ENCODE results near the gene AQP1. TPM values are rescaled to one million over a fixed set of nuclear protein-coding genes. Genes with fewer than 3 reads are reported as not detected.

AQP1 gene
- total RNA-seq, 1 donor from 2014 or later = 3.6 TPM

- DNase-seq (ENCODE audit: low read depth in 2 of 2) = no peak
These were observed 6.3 kb upstream of the AQP1 start for GRCh38 chr7:30905078-30906012.

GRCh38 chr7:30906014-30906413 lies 5.6 kb upstream of the AQP1 start:
- DNase-seq (ENCODE audit: low read depth in 2 of 2) = no peak

GRCh38 chr7:30906515-30907240 lies 5.0 kb upstream of the AQP1 start:
- DNase-seq (ENCODE audit: low read depth in 2 of 2) = no peak

GRCh38 chr7:30907527-30908267 lies 4.0 kb upstream of the AQP1 start:
- DNase-seq (ENCODE audit: low read depth in 2 of 2) = no peak

GRCh38 chr7:30908681-30909080 lies 3.0 kb upstream of the AQP1 start:
- peak in 1 of 2 donors; percentile 24 for DNase-seq (ENCODE audit: low read depth in 2 of 2)

GRCh38 chr7:30909431-30909830 lies 2.2 kb upstream of the AQP1 start:
- DNase-seq (ENCODE audit: low read depth in 2 of 2) = no peak

GRCh38 chr7:30910411-30911073 lies 1.1 kb upstream of the AQP1 start:
- DNase-seq (ENCODE audit: low read depth in 2 of 2) = no peak

- no peak for DNase-seq (ENCODE audit: low read depth in 2 of 2)
These were observed 520 bp upstream of the AQP1 start for GRCh38 chr7:30911133-30911532.

GRCh38 chr7:30912021-30912730 lies 523 bp downstream of the AQP1 start:
- DNase-seq (ENCODE audit: low read depth in 2 of 2) = no peak

- DNase-seq (ENCODE audit: low read depth in 2 of 2) = no peak
These were observed 1.0 kb downstream of the AQP1 start for GRCh38 chr7:30912731-30912985.

- DNase-seq (ENCODE audit: low read depth in 2 of 2) = no peak
These were observed 1.5 kb downstream of the AQP1 start for GRCh38 chr7:30912986-30913811.

GRCh38 chr7:30913821-30914515 lies 2.3 kb downstream of the AQP1 start:
- no peak for DNase-seq (ENCODE audit: low read depth in 2 of 2)

- peak in 1 of 2 donors; percentile 25 for DNase-seq (ENCODE audit: low read depth in 2 of 2)
These were observed 2.9 kb downstream of the AQP1 start for GRCh38 chr7:30914596-30914995.

GRCh38 chr7:30915005-30915601 lies 3.5 kb downstream of the AQP1 start:
- no peak for DNase-seq (ENCODE audit: low read depth in 2 of 2)

- no peak for DNase-seq (ENCODE audit: low read depth in 2 of 2)
These were observed 4.1 kb downstream of the AQP1 start for GRCh38 chr7:30915751-30916150.

GRCh38 chr7:30916255-30916654 lies 4.6 kb downstream of the AQP1 start:
- DNase-seq (ENCODE audit: low read depth in 2 of 2) = no peak

GRCh38 chr7:30916767-30917166 lies 5.1 kb downstream of the AQP1 start:
- no peak for DNase-seq (ENCODE audit: low read depth in 2 of 2)

- no peak for DNase-seq (ENCODE audit: low read depth in 2 of 2)
These were observed 5.7 kb downstream of the AQP1 start for GRCh38 chr7:30917216-30917893.

GRCh38 chr7:30918676-30919075 lies 7.0 kb downstream of the AQP1 start:
- no peak for DNase-seq (ENCODE audit: low read depth in 2 of 2)

All from dermis microvascular lymphatic vessel endothelial cell (primary cell).